Endothelial cell of hepatic sinusoid (primary cell): ENCODE measurements around the gene CYB5B.

Source experiments
- in situ Hi-C: cut with HindIII; loops from 2 replicates; pipeline ENCODE4 v1.10.0; 2017; ENCODE audit warnings: low sequenced_read_pairs

CYB5B gene

DNA sequence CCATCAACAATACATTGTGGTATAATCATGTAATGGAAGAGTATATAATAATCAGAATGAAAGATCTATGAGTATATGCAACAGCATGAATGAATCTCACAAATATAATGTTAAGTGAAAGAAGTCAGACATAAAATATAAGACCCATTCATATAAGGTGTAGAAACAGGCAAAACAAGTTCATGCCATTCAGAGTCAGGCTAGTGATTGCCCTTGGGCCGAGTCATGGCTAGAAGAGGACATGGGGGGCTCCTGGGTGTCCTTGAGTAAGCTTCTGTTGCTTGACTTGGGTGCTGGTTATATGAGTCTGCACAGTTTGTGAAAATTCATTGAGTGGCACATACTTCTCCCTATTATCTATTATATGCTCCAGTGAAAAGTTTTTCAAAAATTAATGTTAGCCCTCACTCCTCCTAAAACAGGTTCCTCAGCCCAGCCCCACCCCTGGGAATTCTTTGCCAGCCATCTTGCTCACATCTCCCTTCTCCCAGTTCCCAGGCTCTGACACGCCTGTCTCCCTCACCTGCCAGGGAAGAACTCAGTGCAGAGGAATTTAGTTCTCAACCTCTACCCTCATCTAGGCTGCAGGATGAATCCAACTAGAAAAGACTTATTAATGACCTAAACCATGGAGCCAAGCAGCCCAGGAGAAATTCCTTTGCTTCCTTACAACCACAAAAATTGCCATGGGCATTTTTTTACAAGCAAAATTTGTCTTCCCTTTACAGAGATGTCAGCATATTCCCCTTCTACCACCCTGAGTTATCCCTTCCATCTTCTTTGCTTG, 89.0 kb downstream of the CYB5B start:
- in situ Hi-C loops: loop anchor here (5.0 kb wide), 1 partner anchor 94 kb away; no protein-coding TSS in a partner anchor

DNA sequence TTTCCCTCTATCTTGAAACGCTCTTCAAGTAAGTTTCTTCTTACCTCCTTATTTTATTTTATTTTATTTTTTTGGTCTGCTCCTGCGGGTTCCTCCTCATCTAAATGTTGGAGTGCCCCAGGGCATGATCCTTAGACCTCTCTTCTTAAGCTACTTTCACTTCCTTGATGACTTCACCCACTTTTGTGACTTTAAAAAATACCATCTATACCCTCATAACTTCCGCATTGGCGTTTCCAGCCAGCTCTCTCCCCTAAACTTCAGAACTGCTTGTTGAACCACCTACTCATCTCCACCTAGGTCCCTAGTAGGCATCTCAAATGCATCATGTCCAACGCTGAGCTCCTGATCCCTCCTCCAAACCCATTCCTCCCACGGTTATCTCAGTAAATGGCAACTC, 89.9 kb downstream of the CYB5B start:
- in situ Hi-C loops: loop anchor here (5.0 kb wide), 1 partner anchor 93 kb away; no protein-coding TSS in a partner anchor
